ENCODE data around the gene SLC37A1. TPM values are rescaled to one million over a fixed set of nuclear protein-coding genes. Genes with fewer than 3 reads are reported as not detected.

The SLC37A1 gene
- total RNA-seq, 3 donors from 2014 or later (not counting 1 experiment from before 2014, with no cell fraction given), result 24.8 to 25.8 (median 25.3) TPM

DNA sequence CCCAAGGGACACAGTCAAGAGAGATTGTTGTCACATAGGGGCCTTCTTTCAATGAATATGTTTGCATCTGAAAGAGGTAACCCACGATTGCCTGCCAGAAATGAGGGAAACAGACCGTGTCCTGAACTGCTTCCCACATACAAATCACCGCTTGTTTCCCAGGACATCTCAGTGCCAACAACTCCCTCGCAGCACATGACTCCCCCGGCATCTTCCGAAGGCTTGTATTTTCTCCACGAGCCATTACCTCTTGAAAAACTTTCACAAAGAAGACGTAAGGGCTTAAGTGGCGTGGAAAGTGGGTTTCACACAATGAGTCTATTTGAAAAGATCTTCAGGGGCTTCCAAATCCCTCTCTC is 108.1 kb downstream of the SLC37A1 start:
- Histone ChIP-seq H3K9me3 (ENCODE audit: control insufficient read depth, insufficient read depth, low read length) (no peaks in the 10 kb centered on the region), H3K27ac (ENCODE audit: low read length) (no peak overlapping the region), H3K36me3 (ENCODE audit: control insufficient read depth, insufficient read depth, low read length) (no peaks in the 10 kb centered on the region), H3K4me1 (ENCODE audit: control insufficient read depth, insufficient read depth, low read length) (peaks cover 5% of the 10 kb centered on the region), H3K27me3 (ENCODE audit: control insufficient read depth, insufficient read depth, low read length) (peaks cover 3% of the 10 kb centered on the region), H3K4me3 (ENCODE audit: low read length) (no peak overlapping the region)
- no peaks in the 10 kb centered on the region for H3K4me1 Mint-ChIP-seq
- no peaks in the 10 kb centered on the region for H3K9me3 Mint-ChIP-seq
- no peak overlapping the region for H3K27ac Mint-ChIP-seq
- TF ChIP-seq CTCF (IDR thresholded peaks at IDR 0.05), result no peak
- 83% methylated on average over 9 of the region's 9 CpGs for WGBS (ENCODE audit: insufficient coverage)
- H3K27me3 Mint-ChIP-seq (ENCODE audit: low read depth in 2 of 2), result peaks cover 18 to 29% of the 10 kb centered on the region in 2 donors
- H3K36me3 Mint-ChIP-seq, result no peaks in the 10 kb centered on the region
- intact Hi-C loops (cut with micrococcal nuclease), result no loop called here
- ATAC-seq, result no peak
- H3K4me3 Mint-ChIP-seq, result no peak overlapping the region
- DNase-seq, result no peak

- Histone ChIP-seq H3K36me3 (ENCODE audit: control insufficient read depth, insufficient read depth, low read length) (no peaks in the 10 kb centered on the region), H3K27me3 (ENCODE audit: control insufficient read depth, insufficient read depth, low read length) (no peaks in the 10 kb centered on the region), H3K4me1 (ENCODE audit: control insufficient read depth, insufficient read depth, low read length) (no peaks in the 10 kb centered on the region), H3K9me3 (ENCODE audit: control insufficient read depth, insufficient read depth, low read length) (no peaks in the 10 kb centered on the region), H3K27ac (ENCODE audit: low read length) (no peak overlapping the region), H3K4me3 (ENCODE audit: low read length) (no peak overlapping the region)
- H3K4me3 Mint-ChIP-seq, result no peak overlapping the region
- H3K27me3 Mint-ChIP-seq (ENCODE audit: low read depth in 2 of 2), result peaks cover 18 to 29% of the 10 kb centered on the region in 2 donors
- TF ChIP-seq CTCF (IDR thresholded peaks at IDR 0.05), result no peak
- no peaks in the 10 kb centered on the region for H3K9me3 Mint-ChIP-seq
- DNase-seq (no peak), ATAC-seq (no peak)
- WGBS (ENCODE audit: insufficient coverage), result 94% methylated on average over 7 of the region's 7 CpGs
- H3K27ac Mint-ChIP-seq, result no peak overlapping the region
- H3K4me1 Mint-ChIP-seq, result no peaks in the 10 kb centered on the region
- intact Hi-C loops (cut with micrococcal nuclease), result no loop called here
- H3K36me3 Mint-ChIP-seq, result no peaks in the 10 kb centered on the region
Observed at GRCh38 chr21:42622284-42622683, 108.6 kb downstream of the SLC37A1 start.

DNA sequence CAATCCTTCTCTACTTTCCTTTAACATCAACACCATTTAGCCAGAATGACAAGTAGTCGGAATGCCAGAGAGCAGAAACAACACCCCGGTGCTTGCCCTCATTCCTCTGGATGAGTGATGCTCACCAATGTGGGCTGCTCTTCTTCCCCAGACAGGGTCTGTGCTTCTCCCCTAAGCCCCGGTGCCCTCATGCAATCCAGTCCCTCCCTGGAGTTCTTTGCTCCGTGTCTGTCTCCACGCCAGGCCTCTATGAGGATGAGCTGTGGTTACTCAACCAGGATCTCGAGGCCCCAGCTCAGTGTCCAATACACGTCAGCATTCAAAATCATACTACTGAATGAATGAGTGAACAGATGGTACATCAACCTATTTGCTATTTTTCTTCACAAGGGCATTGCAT is 110.0 kb downstream of the SLC37A1 start:
- H3K27ac Mint-ChIP-seq, result no peak overlapping the region

More for the DNA sequence above, 110.0 kb downstream of the SLC37A1 start:
- no peak for TF ChIP-seq CTCF (IDR thresholded peaks at IDR 0.05)
- intact Hi-C loops (cut with micrococcal nuclease), result no loop called here
- no peak for DNase-seq
- Mint-ChIP-seq H3K27me3 (ENCODE audit: low read depth in 2 of 2) (peaks cover 16 to 24% of the 10 kb centered on the region in 2 donors), H3K4me3 (no peak overlapping the region), H3K36me3 (no peaks in the 10 kb centered on the region), H3K9me3 (no peaks in the 10 kb centered on the region), H3K4me1 (no peaks in the 10 kb centered on the region)
- Histone ChIP-seq H3K27me3 (ENCODE audit: control insufficient read depth, insufficient read depth, low read length) (no peaks in the 10 kb centered on the region), H3K4me3 (ENCODE audit: low read length) (no peak overlapping the region), H3K9me3 (ENCODE audit: control insufficient read depth, insufficient read depth, low read length) (no peaks in the 10 kb centered on the region), H3K36me3 (ENCODE audit: control insufficient read depth, insufficient read depth, low read length) (no peaks in the 10 kb centered on the region), H3K4me1 (ENCODE audit: control insufficient read depth, insufficient read depth, low read length) (no peaks in the 10 kb centered on the region), H3K27ac (ENCODE audit: low read length) (no peak overlapping the region)
- WGBS (ENCODE audit: insufficient coverage), result 82% methylated on average over 7 of the region's 7 CpGs
- ATAC-seq, result no peak
